CD4-positive, alpha-beta T cell treated with Interleukin-21 for 1 hour (primary cell): ENCODE measurements around the gene CASP9.
"Not testable (repeated sequence)": the region's sequence is repeated elsewhere in the genome, so short reads cannot be mapped to it uniquely, and the experiment has no call there.

Experiments used
- DNase-seq: peaks from one replicate; pipeline ENCODE4 v3.0.0-alpha.2; 2020

CASP9 gene

DNA sequence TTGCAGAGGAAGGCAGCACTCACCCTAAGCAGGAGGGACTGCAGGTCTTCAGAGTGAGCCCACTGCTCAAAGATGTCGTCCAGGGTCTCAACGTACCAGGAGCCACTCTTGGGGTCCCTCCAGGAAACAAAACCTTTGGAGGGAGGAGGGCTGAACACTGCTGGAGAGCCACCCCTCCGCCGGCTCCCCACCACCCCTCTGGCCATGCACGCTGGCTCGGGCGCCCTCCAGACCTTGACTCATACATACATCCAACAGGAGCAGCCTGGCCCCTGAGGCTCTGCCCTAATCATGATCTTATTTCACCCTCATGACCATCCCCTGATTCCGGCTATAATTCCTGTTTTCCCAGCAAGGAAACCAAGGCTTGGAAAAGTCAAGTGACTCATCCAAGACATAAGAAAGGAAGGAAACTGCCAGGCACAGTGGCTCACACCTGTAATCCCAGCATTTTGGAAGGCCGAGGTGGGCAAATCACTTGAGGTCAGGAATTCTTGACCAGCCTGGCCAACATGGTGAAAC is 30.1 kb downstream of the CASP9 start:
- no peak for DNase-seq

DNA sequence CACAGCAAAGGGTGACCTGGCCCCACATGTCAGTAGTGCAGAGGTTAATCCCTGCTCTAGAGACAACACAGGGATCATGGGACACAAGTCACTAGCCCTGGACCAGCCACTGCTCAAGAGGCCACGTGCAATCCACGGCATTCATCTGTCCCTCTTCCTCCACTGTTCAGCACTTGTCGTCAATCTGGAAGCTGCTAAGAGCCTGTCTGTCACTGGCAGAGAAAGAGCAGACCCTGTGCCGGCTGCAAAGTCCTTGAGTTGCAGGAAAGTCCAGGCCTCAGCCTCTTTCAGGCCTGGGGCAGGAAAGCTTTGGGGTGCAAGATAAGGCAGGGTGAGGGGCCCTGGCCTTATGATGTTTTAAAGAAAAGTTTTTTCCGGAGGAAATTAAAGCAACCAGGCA is 31.4 kb downstream of the CASP9 start:
- no peak for DNase-seq

DNA sequence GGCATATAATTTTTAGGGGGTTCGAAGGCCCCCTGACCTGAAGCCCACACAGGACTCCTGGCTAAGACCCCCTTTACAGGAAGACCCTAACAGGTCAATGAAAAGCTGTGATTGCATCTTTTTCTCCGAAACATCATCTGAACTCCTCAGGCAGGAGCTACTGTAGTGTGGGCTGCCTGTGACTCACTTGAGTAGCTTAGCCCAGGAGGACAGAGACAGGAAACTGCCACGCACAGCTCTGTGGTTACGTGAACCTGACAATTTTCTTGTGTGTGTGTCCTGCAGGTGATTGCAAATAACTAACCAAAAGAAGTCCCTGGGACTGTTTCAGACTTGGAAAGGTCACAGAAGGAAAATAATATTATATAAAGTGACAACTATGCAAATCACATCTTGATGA is 33.0 kb downstream of the CASP9 start:
- DNase-seq, result not testable (repeated sequence)

DNA sequence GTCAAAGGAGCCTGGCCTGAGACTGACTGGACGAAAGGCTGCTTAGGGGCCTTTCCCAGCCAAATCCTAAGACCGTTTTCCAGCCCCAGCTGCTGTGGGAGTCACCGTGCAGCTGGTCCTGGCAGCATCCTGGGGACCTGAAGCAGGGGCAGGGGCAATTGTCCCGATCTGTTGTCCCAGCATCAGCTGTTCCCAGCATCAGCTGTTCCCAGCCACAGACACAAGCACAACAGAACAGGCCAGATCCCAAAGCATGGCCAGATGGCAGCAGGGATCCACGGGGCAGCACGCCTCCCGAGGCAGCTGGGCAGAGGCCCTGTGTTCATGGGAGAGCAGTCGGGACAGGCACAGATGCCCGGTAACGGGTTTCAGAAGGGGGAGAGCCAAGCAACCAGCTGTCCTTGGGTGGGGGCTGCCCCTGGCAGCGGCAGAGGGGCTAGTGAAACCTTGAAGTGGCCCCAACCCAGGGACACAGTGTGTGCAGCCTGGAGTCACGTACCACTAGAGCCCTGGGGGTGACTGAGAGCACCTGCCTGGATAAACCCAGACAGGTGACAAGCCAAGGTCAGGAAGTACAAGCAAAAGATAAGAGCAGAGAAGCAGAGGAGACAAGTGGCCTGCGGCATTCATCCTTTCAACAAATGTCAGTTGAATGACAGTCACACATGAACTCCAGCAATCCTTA is 34.8 kb downstream of the CASP9 start:
- no peak for DNase-seq

DNA sequence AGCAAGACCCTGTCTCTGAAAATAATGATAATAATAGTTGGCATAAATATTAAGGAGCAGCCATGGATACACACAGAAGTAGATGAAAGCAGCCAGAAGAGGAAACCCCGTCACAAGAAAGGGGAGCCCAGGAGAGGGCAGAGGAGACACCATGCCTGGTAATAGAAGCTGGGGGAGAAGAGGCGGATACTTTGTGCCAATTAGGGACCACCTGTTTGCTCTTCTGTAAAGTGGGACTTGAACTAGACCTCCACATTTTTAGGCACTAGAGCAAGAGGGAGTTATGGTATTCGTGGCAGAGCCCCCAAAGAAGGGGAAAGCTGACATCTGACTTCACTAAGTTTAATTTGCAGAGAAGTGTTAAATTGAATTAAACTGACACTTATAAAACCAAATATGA is 35.6 kb downstream of the CASP9 start:
- DNase-seq, result no peak

DNA sequence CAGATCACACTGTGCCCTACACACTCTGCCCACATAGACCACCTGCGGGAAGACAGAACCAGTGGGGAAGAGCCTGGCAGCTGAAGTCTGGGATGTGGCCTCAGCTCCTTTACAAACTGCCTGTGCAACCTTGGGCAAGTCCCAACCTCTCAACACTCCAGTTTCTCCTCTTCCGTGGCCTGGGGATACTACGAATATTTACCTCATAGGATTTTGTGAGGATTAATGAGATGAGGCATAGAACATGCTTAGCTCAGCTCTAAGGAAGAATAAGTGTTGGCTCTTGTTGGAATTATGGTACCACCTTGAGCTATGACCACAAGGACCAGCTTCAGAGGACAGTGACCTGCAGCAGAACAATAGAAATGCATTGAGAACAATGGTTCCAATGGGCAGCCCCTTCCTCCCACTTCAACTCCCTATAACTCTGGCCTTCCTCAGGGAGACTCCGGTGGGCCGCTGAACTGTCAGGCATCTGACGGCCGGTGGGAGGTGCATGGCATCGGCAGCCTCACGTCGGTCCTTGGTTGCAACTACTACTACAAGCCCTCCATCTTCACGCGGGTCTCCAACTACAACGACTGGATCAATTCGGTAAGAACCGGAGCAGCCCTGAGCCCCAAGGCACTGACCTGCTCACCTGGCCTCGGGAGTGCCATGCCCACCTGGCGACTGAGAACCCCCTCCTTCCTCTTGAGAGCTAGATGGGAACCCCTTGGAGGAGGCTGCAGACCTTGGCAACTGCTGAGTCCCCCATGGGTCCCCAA is 37.0 kb downstream of the CASP9 start:
- DNase-seq, result not testable (repeated sequence)

DNA sequence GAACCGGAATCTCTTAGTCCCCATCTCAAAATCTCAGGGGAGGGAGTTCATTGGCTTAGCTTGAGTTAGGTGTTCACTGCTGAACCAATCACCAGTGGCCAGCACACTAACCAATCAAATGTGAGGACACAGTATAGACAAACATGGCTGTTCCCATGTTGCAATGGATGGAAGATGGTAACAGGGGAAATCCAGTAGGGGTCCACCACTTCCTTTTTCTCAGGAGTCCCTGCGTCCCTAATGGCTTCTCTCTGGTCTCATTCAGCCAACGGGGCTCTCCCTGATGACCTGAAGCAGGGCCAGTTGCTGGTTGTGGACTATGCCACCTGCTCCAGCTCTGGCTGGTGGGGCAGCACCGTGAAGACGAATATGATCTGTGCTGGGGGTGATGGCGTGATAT is 38.4 kb downstream of the CASP9 start:
- DNase-seq, result no peak

DNA sequence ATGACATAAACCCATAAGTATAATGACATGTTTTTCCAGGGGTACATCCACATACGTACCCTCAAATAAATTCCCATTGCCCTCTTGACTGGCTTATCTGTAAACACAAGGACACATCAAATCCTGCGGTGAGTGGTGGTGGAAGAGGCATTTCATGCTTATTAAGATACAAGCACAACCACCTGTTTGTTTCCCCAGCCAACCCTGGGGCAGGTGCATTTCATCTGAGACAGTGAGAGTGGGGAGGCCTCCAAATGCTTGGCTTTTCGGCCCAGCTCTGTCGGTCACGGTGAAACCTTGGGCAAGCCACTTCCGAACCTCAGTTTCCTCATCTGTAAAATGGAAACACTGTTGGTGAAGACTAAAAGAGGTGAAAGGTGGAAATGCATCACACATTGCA is 39.6 kb downstream of the CASP9 start:
- not testable (repeated sequence) for DNase-seq

DNA sequence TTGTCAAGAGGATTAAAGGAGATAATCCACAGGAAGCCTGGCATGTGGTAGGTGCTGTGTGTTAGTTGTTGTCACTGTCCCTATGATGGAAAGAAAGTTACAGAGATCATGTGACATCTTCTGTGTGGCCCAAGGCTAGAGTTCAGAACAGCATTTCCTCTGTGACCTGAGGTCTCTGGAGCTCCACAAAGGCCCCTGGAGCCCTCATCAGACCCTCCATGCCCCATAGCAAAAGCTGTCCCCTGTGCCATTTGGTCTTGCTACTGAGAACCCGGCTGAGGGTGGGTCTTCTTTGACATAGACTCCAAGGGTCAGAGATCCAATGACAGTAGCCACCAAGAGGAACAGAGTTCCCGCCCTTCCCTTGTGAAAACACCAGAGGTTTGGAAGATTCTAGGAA is 40.0 kb downstream of the CASP9 start:
- no peak for DNase-seq

DNA sequence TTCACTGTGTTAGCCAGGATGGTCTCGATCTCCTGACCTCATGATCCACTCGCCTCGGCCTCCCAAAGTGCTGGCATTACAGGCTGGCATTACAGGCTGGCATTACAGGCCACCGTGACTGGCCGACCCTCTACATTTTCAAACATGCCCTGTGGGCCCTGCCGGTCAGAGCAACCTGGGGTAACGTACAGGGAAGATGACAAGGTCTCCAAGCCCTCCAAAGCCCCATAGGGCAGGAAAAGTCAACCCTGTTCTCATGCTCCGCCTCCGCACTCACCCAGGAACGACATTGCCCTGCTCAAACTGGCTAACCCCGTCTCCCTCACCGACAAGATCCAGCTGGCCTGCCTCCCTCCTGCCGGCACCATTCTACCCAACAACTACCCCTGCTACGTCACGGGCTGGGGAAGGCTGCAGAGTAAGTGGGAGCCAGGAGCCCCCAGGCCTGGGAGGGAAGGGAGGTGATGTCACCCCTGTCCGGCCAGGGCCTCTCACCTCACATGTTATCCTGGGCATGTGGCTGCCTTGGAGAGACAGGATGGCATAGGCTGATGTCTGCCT is 41.0 kb downstream of the CASP9 start:
- DNase-seq, result not testable (repeated sequence)

DNA sequence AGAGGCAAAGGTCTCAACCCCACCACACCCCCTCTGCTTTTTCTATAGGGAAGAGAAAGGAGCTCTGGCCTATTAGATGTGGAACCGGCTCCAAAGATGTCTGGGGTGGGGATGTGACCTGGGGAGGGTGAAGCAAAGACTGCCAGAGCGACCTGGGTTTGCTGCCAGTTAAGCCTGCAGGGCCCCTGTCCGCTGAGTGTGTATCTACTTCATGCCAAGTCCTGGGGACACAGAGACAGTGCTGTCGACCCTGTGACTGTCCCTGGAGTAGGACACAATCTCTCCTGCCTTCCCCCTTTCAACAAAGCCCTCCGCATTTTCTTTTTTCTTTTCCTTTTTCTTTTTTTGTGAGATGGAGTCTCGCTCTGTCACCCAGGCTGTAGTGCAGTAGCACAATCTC is 41.6 kb downstream of the CASP9 start:
- DNase-seq, result not testable (repeated sequence)

DNA sequence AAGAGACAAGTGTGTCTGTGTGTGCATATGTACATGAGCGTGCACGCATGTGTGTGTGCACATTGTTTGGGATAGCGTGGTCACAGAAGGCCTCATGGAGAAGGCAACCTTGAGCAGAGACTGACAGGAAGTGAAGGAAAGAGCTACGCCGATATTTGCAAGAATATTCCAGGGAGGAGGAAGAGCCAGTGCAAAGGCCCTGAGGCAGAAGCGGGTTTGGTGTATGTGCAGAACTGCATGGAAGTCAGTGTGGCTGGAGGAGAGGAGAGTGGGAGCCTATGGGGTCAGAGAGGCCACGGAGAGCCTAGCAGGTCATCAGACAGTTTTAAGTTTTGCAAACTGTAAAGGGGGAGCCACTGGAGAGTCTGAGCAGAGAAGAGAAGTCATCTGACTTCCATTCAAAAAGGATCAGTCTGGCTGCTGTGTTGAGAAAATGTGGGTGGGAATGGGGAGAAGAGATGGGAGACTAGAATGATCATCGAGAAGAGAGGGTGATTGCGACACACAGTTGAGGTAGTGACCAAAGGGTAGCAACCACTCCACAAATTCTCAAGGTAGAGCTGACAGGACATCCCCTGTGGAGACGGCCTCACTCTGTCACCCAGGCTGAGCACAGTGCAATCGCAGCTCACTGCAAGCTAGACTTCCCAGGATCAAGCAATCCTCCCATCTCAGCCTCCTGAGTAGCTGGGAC is 44.2 kb downstream of the CASP9 start:
- DNase-seq, result no peak

DNA sequence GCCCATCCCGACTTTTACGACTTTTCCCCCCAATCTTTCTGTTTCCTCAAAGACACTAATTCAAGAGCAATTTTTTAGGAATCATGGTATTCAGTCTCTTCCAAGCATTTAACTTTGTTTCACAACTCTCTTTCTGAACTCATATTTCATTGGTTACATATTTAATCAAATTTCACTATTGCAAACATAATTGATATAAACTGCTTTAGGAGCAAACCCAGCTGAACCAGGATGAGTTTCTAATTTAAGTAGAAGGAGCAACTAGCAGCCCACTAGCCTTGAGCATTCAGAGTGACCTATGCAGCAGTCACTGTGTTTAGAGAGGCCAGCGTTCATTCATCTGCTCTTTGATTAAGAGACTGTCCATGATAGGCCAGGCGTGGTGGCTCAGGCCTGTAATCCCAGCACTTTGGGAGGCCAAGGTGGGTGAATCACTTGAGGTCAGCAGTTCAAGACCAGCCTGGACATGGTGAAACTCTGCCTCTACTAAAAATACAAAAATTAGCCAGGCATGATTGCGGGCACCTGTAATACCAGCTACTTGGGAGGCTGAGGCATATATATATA is 46.3 kb downstream of the CASP9 start:
- DNase-seq, result no peak

DNA sequence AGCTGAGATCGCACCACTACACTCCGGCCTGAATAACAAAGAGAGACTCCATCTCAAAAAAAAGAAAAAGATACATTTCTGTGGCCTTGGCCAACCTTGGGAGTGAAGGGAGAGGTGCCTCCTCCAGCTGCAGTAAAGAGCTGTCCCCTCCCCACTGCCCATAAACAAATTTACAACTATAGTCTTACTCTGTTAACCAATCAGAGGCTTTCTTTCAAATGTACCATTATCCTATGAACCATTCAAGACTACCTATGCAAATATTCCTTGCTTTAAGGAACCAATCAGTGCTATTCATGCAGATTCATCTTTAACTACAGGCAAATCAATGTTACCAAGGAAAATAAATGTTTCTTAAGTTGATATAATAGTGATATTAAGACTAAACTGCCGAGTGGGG is 47.1 kb downstream of the CASP9 start:
- no peak for DNase-seq

DNA sequence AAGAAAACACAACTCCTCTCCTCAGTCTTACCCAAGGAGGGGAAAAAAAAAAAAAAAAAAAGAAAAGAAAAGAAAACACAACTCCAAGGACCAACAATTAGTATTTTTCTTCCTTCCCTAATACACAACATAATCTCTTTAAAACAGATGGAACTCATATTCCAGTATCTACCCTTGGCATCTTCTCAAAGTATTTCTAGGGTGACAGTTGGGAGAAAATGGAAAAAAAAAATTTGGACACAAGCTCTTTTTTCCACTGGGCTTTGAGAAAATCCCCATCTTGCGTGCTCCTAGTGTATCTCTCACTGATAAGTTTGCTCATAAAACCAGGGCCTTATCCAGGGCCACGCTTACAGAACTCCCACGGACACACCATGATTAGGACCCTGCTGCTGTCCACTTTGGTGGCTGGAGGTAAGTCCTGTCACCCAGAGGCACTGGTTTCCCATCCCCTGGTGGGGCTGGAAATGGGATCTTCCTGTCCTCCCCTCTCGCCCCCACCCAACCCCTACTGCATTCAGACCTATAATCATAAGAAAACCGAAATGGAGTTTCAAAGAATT is 48.2 kb downstream of the CASP9 start, which contains the start of gene CELA2B:
Gene CELA2B, plus strand, starts transcription at position 353 of the 563 bp plus-strand sequence. Its CDS starts 22 bp downstream, at position 375.
- no peak for DNase-seq

DNA sequence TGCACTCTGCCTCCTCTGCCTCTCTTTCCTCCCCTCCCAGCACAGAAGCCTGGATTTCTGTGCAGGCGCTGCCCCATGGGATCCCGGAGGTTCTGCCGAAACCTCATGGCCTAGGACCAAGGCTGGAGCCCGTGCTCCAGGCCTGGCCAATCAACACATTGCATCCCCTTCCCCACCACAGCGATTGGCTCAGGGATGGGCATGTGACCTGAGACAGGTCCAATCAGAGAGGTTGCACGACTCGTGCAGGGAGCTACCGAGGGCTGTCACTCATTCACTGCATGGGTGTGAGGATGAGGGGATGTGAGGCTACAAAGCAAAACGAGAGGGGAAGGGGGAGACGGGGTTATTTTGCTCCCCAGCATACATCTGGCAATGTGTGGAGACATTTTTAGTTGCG is 51.4 kb downstream of the CASP9 start:
- DNase-seq, result no peak

DNA sequence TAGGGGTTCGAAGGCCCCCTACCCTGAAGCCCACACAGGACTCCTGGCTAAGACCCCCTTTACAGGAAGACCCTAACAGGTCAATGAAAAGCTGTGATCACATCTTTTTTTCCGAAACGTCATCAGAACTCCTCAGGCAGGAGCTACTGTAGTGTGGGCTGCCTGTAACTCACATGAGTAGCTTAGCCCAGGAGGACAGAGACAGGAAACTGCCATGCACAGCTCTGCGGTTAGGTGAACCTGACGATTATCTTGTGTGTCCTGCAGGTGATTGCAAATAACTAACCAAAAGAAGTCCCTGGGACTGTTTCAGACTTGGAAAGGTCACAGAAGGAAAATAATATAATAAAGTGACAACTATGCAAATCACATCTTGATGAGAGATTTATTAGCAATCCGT is 52.3 kb downstream of the CASP9 start:
- not testable (repeated sequence) for DNase-seq

DNA sequence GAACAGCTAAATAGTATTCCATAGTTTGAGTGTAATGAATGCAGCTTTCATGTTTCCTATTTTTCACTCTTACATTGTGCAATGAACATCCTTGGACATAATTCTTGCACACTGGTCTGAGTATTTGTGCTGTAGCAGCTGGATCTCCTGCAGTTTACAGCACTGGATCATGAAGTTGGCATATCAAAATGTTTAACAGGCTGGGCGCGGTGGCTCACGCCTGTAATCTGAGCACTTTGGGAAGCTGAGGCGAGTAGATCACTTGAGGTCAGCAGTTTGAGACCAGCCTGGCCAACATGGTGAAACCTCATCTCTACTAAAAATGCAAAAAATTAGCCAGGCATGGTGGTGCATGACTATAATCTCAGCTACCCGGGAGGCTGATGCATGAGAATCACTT is 52.9 kb downstream of the CASP9 start:
- not testable (repeated sequence) for DNase-seq

DNA sequence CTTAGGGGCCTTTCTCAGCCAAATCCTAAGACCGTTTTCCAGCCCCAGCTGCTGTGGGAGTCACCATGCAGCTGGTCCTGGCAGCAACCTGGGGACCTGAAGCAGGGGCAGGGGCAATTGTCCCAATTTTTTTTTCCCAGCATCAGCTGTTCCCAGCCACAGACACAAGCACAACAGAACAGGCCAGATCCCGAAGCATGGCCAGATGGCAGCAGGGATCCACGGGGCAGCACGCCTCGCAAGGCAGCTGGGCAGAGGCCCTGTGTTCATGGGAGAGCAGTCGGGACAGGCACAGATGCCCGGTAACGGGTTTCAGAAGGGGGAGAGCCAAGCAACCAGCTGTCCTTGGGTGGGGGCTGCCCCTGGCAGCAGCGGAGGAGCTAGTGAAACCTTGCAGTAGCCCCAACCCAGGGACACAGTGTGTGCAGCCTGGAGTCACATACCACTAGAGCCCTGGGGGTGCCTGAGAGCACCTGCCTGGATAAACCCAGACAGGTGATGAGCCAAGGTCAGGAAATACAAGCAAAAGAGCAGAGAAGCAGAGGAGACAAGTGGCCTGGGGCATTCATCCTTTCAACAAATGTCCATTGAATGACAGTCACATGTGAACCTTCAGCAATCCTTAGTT is 54.1 kb downstream of the CASP9 start:
- DNase-seq, result not testable (repeated sequence)

DNA sequence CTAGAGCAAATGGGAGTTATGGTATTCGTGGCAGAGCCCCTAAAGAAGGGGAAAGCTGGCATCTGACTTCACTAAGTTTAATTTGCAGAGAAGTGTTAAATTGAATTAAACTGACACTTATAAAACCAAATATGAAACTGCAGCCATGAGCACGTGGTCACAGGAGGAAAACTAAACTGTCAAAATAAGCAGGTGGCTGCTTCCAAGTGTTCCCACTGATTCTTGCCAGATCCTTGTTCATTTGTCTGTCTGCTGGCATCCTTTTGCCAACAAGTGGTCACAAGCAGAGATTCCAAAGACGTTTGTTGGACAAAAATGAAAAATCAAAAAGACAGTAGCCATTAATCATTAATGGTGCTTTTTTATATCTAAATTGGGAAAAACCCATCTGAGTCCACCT is 54.7 kb downstream of the CASP9 start:
- DNase-seq, result no peak

DNA sequence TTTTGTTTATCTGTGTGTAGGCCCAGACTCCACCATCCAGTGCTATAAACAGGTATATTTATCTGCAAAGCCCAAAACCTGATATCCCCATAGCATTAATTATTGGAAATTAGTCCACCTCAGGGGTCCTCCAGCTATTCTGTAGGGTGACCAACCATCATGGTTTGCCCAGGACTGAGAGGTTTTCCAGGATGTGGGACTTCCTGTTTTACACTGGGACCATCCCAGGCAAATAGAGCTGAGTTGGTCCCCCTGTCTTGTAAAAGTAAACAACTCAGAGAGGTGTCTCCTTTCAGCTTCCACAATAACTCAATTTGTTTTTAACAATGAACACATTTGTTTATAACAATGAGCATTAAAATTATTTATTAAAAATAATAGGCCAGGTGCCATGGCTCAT is 55.9 kb downstream of the CASP9 start:
- no peak for DNase-seq
